ENCODE measurements around the gene PARP14. TPM values are rescaled to one million over a fixed set of nuclear protein-coding genes. Genes with fewer than 3 reads are reported as not detected.

PARP14 gene
- total RNA-seq, 4 donors from 2014 or later, result 6.0 to 12.3 (median 10.5) TPM

GRCh38 chr3:122677216-122677615 is 3.4 kb upstream of the PARP14 start:
- Histone ChIP-seq H3K27me3 (no peaks in the 10 kb centered on the region), H3K27ac (no peak overlapping the region), H3K36me3 (no peaks in the 10 kb centered on the region), H3K4me1 (peaks cover 12 to 21% of the 10 kb centered on the region in 2 donors), H3K9me3 (no peaks in the 10 kb centered on the region), H3K4me3 (no peak overlapping the region)
- no peak for ATAC-seq
- no peak for TF ChIP-seq CTCF (IDR thresholded peaks at IDR 0.05 in 4 of 5, conservative IDR thresholded peaks at IDR 0.05 in 1 of 5)
- TF ChIP-seq POLR2A (IDR thresholded peaks at IDR 0.05), result no peak
- in situ Hi-C loops (cut with MboI; ENCODE audit: low sequenced_read_pairs in 4 of 4) (loop anchor here (5.0 to 25.0 kb wide), 6 partner anchors 115 to 1140 kb away; partner anchors contain the start of genes POLQ (in 2 of the 4), DTX3L (in 1 of the 4) and PARP9 (in 1 of the 4)), intact Hi-C loops (cut with DNase I; ENCODE audit: low total_unique reads) (loop anchor here (5.0 kb wide), 1 partner anchor 220 kb away; no protein-coding TSS in a partner anchor)
- DNase-seq, result no peak

GRCh38 chr3:122678506-122678905 is 2.1 kb upstream of the PARP14 start:
- TF ChIP-seq CTCF (IDR thresholded peaks at IDR 0.05 in 4 of 5, conservative IDR thresholded peaks at IDR 0.05 in 1 of 5), result no peak
- TF ChIP-seq POLR2A (IDR thresholded peaks at IDR 0.05), result no peak
- Histone ChIP-seq H3K4me3 (peak overlapping the region in 1 of 4 donors; percentile 98), H3K9me3 (no peaks in the 10 kb centered on the region), H3K36me3 (no peaks in the 10 kb centered on the region), H3K4me1 (peaks cover 21% of the 10 kb centered on the region in 2 donors), H3K27ac (peak overlapping the region; percentile 26 to 87 (median 86)), H3K27me3 (no peaks in the 10 kb centered on the region)
- intact Hi-C loops (cut with DNase I; ENCODE audit: low total_unique reads) (loop anchor here (2.0 to 5.0 kb wide), 2 partner anchors 221 to 294 kb away; partner anchors contain the start of gene FAM162A), in situ Hi-C loops (cut with MboI; ENCODE audit: low sequenced_read_pairs in 4 of 4) (loop anchor here (5.0 to 25.0 kb wide), 6 partner anchors 116 to 1141 kb away; partner anchors contain the start of genes POLQ (in 2 of the 4), DTX3L (in 1 of the 4) and PARP9 (in 1 of the 4))
- ATAC-seq (no peak), DNase-seq (peak in 1 of 2 donors; percentile 19)

GRCh38 chr3:122679085-122679881 is 1.4 kb upstream of the PARP14 start:
- intact Hi-C loops (cut with DNase I; ENCODE audit: low total_unique reads), result loop anchor here (1.0 to 5.0 kb wide), 4 partner anchors 115 to 294 kb away; partner anchors contain the start of genes DTX3L, FAM162A and PARP9
- in situ Hi-C loops (cut with MboI; ENCODE audit: low sequenced_read_pairs in 4 of 4), result loop anchor here (5.0 to 25.0 kb wide), 6 partner anchors 117 to 1142 kb away; partner anchors contain the start of genes POLQ (in 2 of the 4), DTX3L (in 1 of the 4) and PARP9 (in 1 of the 4)
- H3K9me3 ChIP-seq, result no peaks in the 10 kb centered on the region
- peaks cover 21 to 24% of the 10 kb centered on the region in 2 donors for H3K4me1 ChIP-seq
- ATAC-seq, result peak; percentile 51 to 74
- peak; percentile 71 to 84 (median 80) for TF ChIP-seq CTCF (IDR thresholded peaks at IDR 0.05 in 4 of 5, conservative IDR thresholded peaks at IDR 0.05 in 1 of 5)
- TF ChIP-seq POLR2A (IDR thresholded peaks at IDR 0.05), result no peak
- peak; percentile 39 to 68 for DNase-seq
- H3K36me3 ChIP-seq, result no peaks in the 10 kb centered on the region
- peak overlapping the region; percentile 84 to 87 (median 86) for H3K27ac ChIP-seq
- no peaks in the 10 kb centered on the region for H3K27me3 ChIP-seq
- H3K4me3 ChIP-seq, result peak overlapping the region; percentile 84 to 98 (median 98)

- no peaks in the 10 kb centered on the region for H3K36me3 ChIP-seq
- ATAC-seq (peak; percentile 63 to 69), DNase-seq (peak in 1 of 2 donors; percentile 18)
- H3K9me3 ChIP-seq, result no peaks in the 10 kb centered on the region
- no peaks in the 10 kb centered on the region for H3K27me3 ChIP-seq
- H3K4me1 ChIP-seq, result peaks cover 21 to 24% of the 10 kb centered on the region in 2 donors
- peak overlapping the region; percentile 84 to 87 (median 86) for H3K27ac ChIP-seq
- intact Hi-C loops (cut with DNase I; ENCODE audit: low total_unique reads), result loop anchor here (1.0 to 5.0 kb wide), 7 partner anchors 116 to 1133 kb away; partner anchors contain the start of genes DTX3L, FAM162A, PARP9 and POLQ
- in situ Hi-C loops (cut with MboI; ENCODE audit: low sequenced_read_pairs in 4 of 4), result loop anchor here (5.0 to 25.0 kb wide), 6 partner anchors 118 to 1143 kb away; partner anchors contain the start of genes POLQ (in 2 of the 4), DTX3L (in 1 of the 4) and PARP9 (in 1 of the 4)
- TF ChIP-seq POLR2A (IDR thresholded peaks at IDR 0.05), result no peak
- TF ChIP-seq CTCF (IDR thresholded peaks at IDR 0.05 in 4 of 5, conservative IDR thresholded peaks at IDR 0.05 in 1 of 5), result no peak
- H3K4me3 ChIP-seq, result peak overlapping the region; percentile 84 to 98 (median 98)
These were observed 661 bp upstream of the PARP14 start for GRCh38 chr3:122679882-122680474.
